HepG2 (cell line): ENCODE data around the gene CTNNA1. TPM values are rescaled to one million over a fixed set of nuclear protein-coding genes. Genes with fewer than 3 reads are reported as not detected.

Experiments
- ATAC-seq: fragments of 200-7000 bp; cut with Tn5 transposase; 3 replicates; pipeline ENCODE4 v1.9.1; 2020; ENCODE audit warnings: mild to moderate bottlenecking, moderate library complexity
- BruUV-seq: library from RNA; stranded (reverse); fragments of 400-500 nt; replicated peaks from 2 replicates; lab custom pipeline; 2021; lab: Mats Ljungman, UMichigan
- CTCF ChIA-PET: fragments of 300-600 bp; formaldehyde crosslinking; extraction: SDS; loops from one replicate; lab custom pipeline; 2021; ENCODE audit warnings: low total read pairs, inconsistent platforms, low intra/inter-chr PET ratio; lab: Yijun Ruan, JAX
- POLR2A ChIA-PET: fragments of 350-600 bp; sonication (Branson Sonifier 250); formaldehyde crosslinking; loops from one replicate; lab custom pipeline; 2020; ENCODE audit warnings: antibody characterized with exemption, inconsistent platforms; lab: Yijun Ruan, JAX
- DNase-seq: peaks from one replicate; pipeline ENCODE4 v3.0.0-alpha.2; 2015; ENCODE audit warnings: low spot score
- FAIRE-seq: peaks from 3 replicates; lab custom pipeline; 2011; peaks lifted over from hg19 to GRCh38; lab: Jason Lieb, UNC
- H2AFZ ChIP-seq: one replicate; pipeline ENCODE4 v1.6.1; 2011; ENCODE audit warnings: low read length, inconsistent platforms
- H3K27ac ChIP-seq: fragments of 300-600 bp; 3 replicates; pipeline ENCODE4 v1.8.0; 2011; ENCODE audit warnings: mixed run types, mild to moderate bottlenecking, mixed read lengths, low read length, inconsistent platforms; ENCODE audit not compliant: insufficient read depth; ENCODE audit errors: extremely low read length
- H3K27me3 ChIP-seq, 2 experiments: fragments of 200-600 bp in 1 of 2; 2 replicates in 1 of 2; 3 replicates in 1 of 2; pipeline versions ENCODE4 v1.6.0 to v1.8.0; 2011; ENCODE audit warnings: low read length in 2 of 2, mild to moderate bottlenecking in 2 of 2, moderate library complexity in 2 of 2, inconsistent platforms in 1 of 2; ENCODE audit not compliant: insufficient read depth in 2 of 2, control insufficient read depth in 1 of 2
- H3K36me3 ChIP-seq, 2 experiments: fragments of 200-600 bp in 1 of 2; replicated peaks in 1 of 2; 2 replicates in 1 of 2; 3 replicates in 1 of 2; pipeline versions ENCODE4 v1.5.1 to v1.8.0; 2011; ENCODE audit warnings: low read length in 2 of 2, inconsistent platforms in 1 of 2; ENCODE audit not compliant: insufficient read depth in 2 of 2, control insufficient read depth in 1 of 2
- H3K4me1 ChIP-seq: 2 replicates; pipeline ENCODE4 v1.5.1; 2012; ENCODE audit warnings: low read length, inconsistent platforms; ENCODE audit not compliant: insufficient read depth
- H3K4me2 ChIP-seq: 2 replicates; pipeline ENCODE4 v1.6.0; 2011; ENCODE audit warnings: low read depth, low read length, inconsistent platforms
- H3K4me3 ChIP-seq, 3 experiments: fragments of 200-600 bp in 1 of 3; sonication (generic), shearing (Covaris generic) in 1 of 3; replicated peaks in 1 of 3; 2 replicates each; pipeline ENCODE4 v1.5.1; 2011 to 2016; ENCODE audit warnings: low read length in 3 of 3, inconsistent platforms in 2 of 3, low read depth in 2 of 3, mild to moderate bottlenecking in 2 of 3, control low read depth in 1 of 3, mixed read lengths in 1 of 3; ENCODE audit not compliant: insufficient read depth in 1 of 3
- H3K79me2 ChIP-seq: one replicate; pipeline ENCODE4 v1.6.1; 2011; ENCODE audit warnings: low read length, inconsistent platforms; ENCODE audit not compliant: insufficient read depth
- H3K9ac ChIP-seq: 2 replicates; pipeline ENCODE4 v1.6.0; 2011; ENCODE audit warnings: mild to moderate bottlenecking, low read depth, low read length, inconsistent platforms; ENCODE audit not compliant: insufficient read depth
- H3K9me3 ChIP-seq: 2 replicates; pipeline ENCODE4 v1.5.1; 2012; ENCODE audit warnings: mild to moderate bottlenecking, low read length
- H4K20me1 ChIP-seq: 2 replicates; pipeline ENCODE4 v1.6.0; 2011; ENCODE audit warnings: inconsistent platforms, mild to moderate bottlenecking, low read length, moderate library complexity; ENCODE audit not compliant: insufficient read depth
- CREBL2 ChIP-seq: sonication (generic); formaldehyde crosslinking; IDR thresholded peaks from 2 replicates; pipeline ENCODE4 v1.8.1; 2023; ENCODE audit warnings: missing genetic modification reagents, mild to moderate bottlenecking, borderline replicate concordance
- DNMT1 ChIP-seq: sonication (generic); formaldehyde crosslinking; IDR thresholded peaks from 2 replicates; pipeline ENCODE4 v1.5.1; 2020; ENCODE audit warnings: mild to moderate bottlenecking, missing genetic modification reagents
- MED1 ChIP-seq: sonication (generic); formaldehyde crosslinking; IDR thresholded peaks from 2 replicates; pipeline ENCODE4 v1.4.0; 2020; ENCODE audit warnings: missing genetic modification reagents
- MZF1 ChIP-seq: sonication (generic); formaldehyde crosslinking; IDR thresholded peaks from 2 replicates; pipeline ENCODE4 v1.8.1; 2023; ENCODE audit warnings: mild to moderate bottlenecking, missing genetic modification reagents, borderline replicate concordance
- NONO ChIP-seq, 2 experiments: fragments of 450-650 bp in 1 of 2; sonication (generic) in 1 of 2; formaldehyde crosslinking in 1 of 2; IDR thresholded peaks in 1 of 2; conservative IDR thresholded peaks in 1 of 2; 2 replicates each; pipeline versions ENCODE4 v1.6.1 to v1.8.0; 2017 to 2022; ENCODE audit warnings: mild to moderate bottlenecking in 1 of 2, missing genetic modification reagents in 1 of 2, moderate library complexity in 1 of 2
- SKIL ChIP-seq: sonication (generic); formaldehyde crosslinking; IDR thresholded peaks from 2 replicates; pipeline ENCODE4 v1.8.0; 2022; ENCODE audit warnings: missing genetic modification reagents, mild to moderate bottlenecking, moderate library complexity, borderline replicate concordance
- ZFP82 ChIP-seq: sonication (generic); formaldehyde crosslinking; IDR thresholded peaks from 2 replicates; pipeline ENCODE4 v1.5.1; 2020; ENCODE audit warnings: mild to moderate bottlenecking, missing genetic modification reagents, borderline replicate concordance
- ZNF501 ChIP-seq: sonication (generic); formaldehyde crosslinking; IDR thresholded peaks from 2 replicates; pipeline ENCODE4 v1.5.1; 2020; ENCODE audit warnings: mild to moderate bottlenecking, moderate library complexity, missing genetic modification reagents
- ZSCAN25 ChIP-seq: sonication (generic); formaldehyde crosslinking; IDR thresholded peaks from 2 replicates; pipeline ENCODE4 v1.8.0; 2022; ENCODE audit warnings: mild to moderate bottlenecking, missing genetic modification reagents
- WGBS: methylation state at CpG from one replicate; pipeline ENCODE4 v1.1.6; 2017; ENCODE audit warnings: low lambda C conversion rate; 5-methylcytosine and 5-hydroxymethylcytosine counted together
- in situ Hi-C: cut with HindIII; loops from 2 replicates; pipeline ENCODE4 v1.10.0; 2017; ENCODE audit warnings: low pct_unique_long_range_greater_than_20kb; ENCODE audit not compliant: extremely low pct_ligation_motif_present
- intact Hi-C: fragments of 100-400 bp; cut with micrococcal nuclease; formaldehyde crosslinking; loops from one replicate; pipeline ENCODE4 v1.10.0; 2022; ENCODE audit not compliant: unreplicated experiment
- polyA plus RNA-seq, 8 experiments: library from polyadenylated mRNA; depleted of rRNA in 3 of 8; stranded (reverse) in 7 of 8; unstranded in 1 of 8; fragments of >200 nt; fragmentation: Illumina TruSeq in 4 of 8; extraction: Trizol in 4 of 8; gene quantifications; 2 replicates each; pipeline versions ENCODE4 v1.2.1 to v1.2.3, GENCODE V29; 2011 to 2016; ENCODE audit warnings: low read depth in 4 of 8, missing spikeins in 1 of 8, mixed read lengths in 1 of 8; ENCODE audit not compliant: insufficient read depth in 1 of 8
- total RNA-seq, 5 experiments: library from RNA; depleted of rRNA; stranded (reverse); fragments of >200 nt; fragmentation: Illumina TruSeq; extraction: Trizol; gene quantifications; 2 replicates each; pipeline ENCODE4 v1.2.3, GENCODE V29; 2016; ENCODE audit warnings: low read depth in 1 of 5

The CTNNA1 gene
- total and polyA plus RNA-seq, 2 of the 13 experiments (the other 11 are each of a cell fraction or from before 2014, with no cell fraction given): 66.8 to 162 TPM

GRCh38 chr5:138817241-138817640, 64.0 kb downstream of the CTNNA1 start:
- CTCF ChIA-PET: no interaction called here
- no peak for DNase-seq
- peaks cover 44% of the 10 kb centered on the region for H3K79me2 ChIP-seq

More at GRCh38 chr5:138817241-138817640, 64.0 kb downstream of the CTNNA1 start:
- Histone ChIP-seq H3K4me3 (no peak overlapping the region), H2AFZ (no peak overlapping the region), H3K36me3 (peaks cover 10 to 51% of the 10 kb centered on the region in 2 experiments), H3K9ac (no peak overlapping the region), H3K9me3 (no peaks in the 10 kb centered on the region), H3K27me3 (no peaks in the 10 kb centered on the region), H3K27ac (no peak overlapping the region), H3K4me1 (no peaks in the 10 kb centered on the region), H3K4me2 (no peak overlapping the region), H4K20me1 (peaks cover 21% of the 10 kb centered on the region)
- TF ChIP-seq SKIL (CRISPR knock-in tag): no peak
- TF ChIP-seq ZNF501 (CRISPR knock-in tag): no peak
- no peak for TF ChIP-seq MZF1 (CRISPR knock-in tag)
- no peak for TF ChIP-seq MED1
- no peak for TF ChIP-seq NONO (IDR thresholded peaks at IDR 0.05)
- no peak for TF ChIP-seq NONO (CRISPR knock-in tag; conservative IDR thresholded peaks at IDR 0.05)
- TF ChIP-seq CREBL2 (CRISPR knock-in tag): no peak
- no peak for TF ChIP-seq ZSCAN25
- TF ChIP-seq DNMT1 (CRISPR knock-in tag): no peak
- no peak for TF ChIP-seq ZFP82 (CRISPR knock-in tag)
- no TSS peak for BruUV-seq
- ATAC-seq (no peak), FAIRE-seq (no peak)
- in situ Hi-C loops: no loop called here
- intact Hi-C loops: no loop called here
- POLR2A ChIA-PET: no interaction called here
- 100% methylated on average over 1 of the region's 1 CpG for WGBS
